ENCODE measurements around the gene SPTBN4.

The SPTBN4 gene

GRCh38 chr19:40502081-40502480, 35.3 kb downstream of the SPTBN4 start:
- H3K27me3 ChIP-seq: peaks cover 41% of the 10 kb centered on the region
- no peaks in the 10 kb centered on the region for H3K4me1 ChIP-seq (ENCODE audit: control insufficient read depth in 1 of 2, insufficient read depth in 1 of 2, low read depth in 1 of 2, low read length in 1 of 2)
- no peaks in the 10 kb centered on the region for H3K9me3 ChIP-seq
- H3K4me3 ChIP-seq (ENCODE audit: low read depth in 1 of 2, low read length in 1 of 2): no peak overlapping the region
- TF ChIP-seq CTCF (IDR thresholded peaks at IDR 0.05): no peak
- H3K27ac ChIP-seq: no peak overlapping the region
- no peaks in the 10 kb centered on the region for H3K36me3 ChIP-seq

GRCh38 chr19:40502647-40503319, 36.0 kb downstream of the SPTBN4 start:
- TF ChIP-seq CTCF (IDR thresholded peaks at IDR 0.05): no peak
- H3K27ac ChIP-seq: no peak overlapping the region
- H3K27me3 ChIP-seq: peaks cover 43% of the 10 kb centered on the region
- no peak overlapping the region for H3K4me3 ChIP-seq (ENCODE audit: low read depth in 1 of 2, low read length in 1 of 2)
- H3K4me1 ChIP-seq (ENCODE audit: control insufficient read depth in 1 of 2, insufficient read depth in 1 of 2, low read depth in 1 of 2, low read length in 1 of 2): no peaks in the 10 kb centered on the region
- no peaks in the 10 kb centered on the region for H3K36me3 ChIP-seq
- no peaks in the 10 kb centered on the region for H3K9me3 ChIP-seq

GRCh38 chr19:40503320-40503695, 36.5 kb downstream of the SPTBN4 start:
- H3K36me3 ChIP-seq: no peaks in the 10 kb centered on the region
- TF ChIP-seq CTCF (IDR thresholded peaks at IDR 0.05): no peak
- peaks cover 48% of the 10 kb centered on the region for H3K27me3 ChIP-seq
- no peaks in the 10 kb centered on the region for H3K4me1 ChIP-seq (ENCODE audit: control insufficient read depth in 1 of 2, insufficient read depth in 1 of 2, low read depth in 1 of 2, low read length in 1 of 2)
- no peak overlapping the region for H3K4me3 ChIP-seq (ENCODE audit: low read depth in 1 of 2, low read length in 1 of 2)
- no peaks in the 10 kb centered on the region for H3K9me3 ChIP-seq
- no peak overlapping the region for H3K27ac ChIP-seq

- Histone ChIP-seq H3K4me1 (ENCODE audit: control insufficient read depth in 1 of 2, insufficient read depth in 1 of 2, low read depth in 1 of 2, low read length in 1 of 2) (no peaks in the 10 kb centered on the region), H3K36me3 (no peaks in the 10 kb centered on the region), H3K27me3 (peaks cover 70% of the 10 kb centered on the region), H3K4me3 (ENCODE audit: low read depth in 1 of 2, low read length in 1 of 2) (no peak overlapping the region), H3K27ac (no peak overlapping the region), H3K9me3 (no peaks in the 10 kb centered on the region)
- TF ChIP-seq CTCF (IDR thresholded peaks at IDR 0.05): no peak
Measured at GRCh38 chr19:40506099-40506498, 39.3 kb downstream of the SPTBN4 start.

- Histone ChIP-seq H3K9me3 (no peaks in the 10 kb centered on the region), H3K4me3 (ENCODE audit: low read depth in 1 of 2, low read length in 1 of 2) (no peak overlapping the region), H3K36me3 (no peaks in the 10 kb centered on the region), H3K27ac (no peak overlapping the region), H3K27me3 (peaks cover 71% of the 10 kb centered on the region), H3K4me1 (ENCODE audit: control insufficient read depth in 1 of 2, insufficient read depth in 1 of 2, low read depth in 1 of 2, low read length in 1 of 2) (no peaks in the 10 kb centered on the region)
- TF ChIP-seq CTCF (IDR thresholded peaks at IDR 0.05): no peak
Measured at GRCh38 chr19:40507892-40508291, 41.1 kb downstream of the SPTBN4 start.

Measured in neutrophil (primary cell).